Activated CD4-positive, alpha-beta T cell treated with anti-CD3 and anti-CD28 coated beads for 24 hours (primary cell): ENCODE data around the gene TNNI2.

Experiments used
- DNase-seq, 2 donors: peaks; one replicate each; pipeline ENCODE4 v3.0.0-alpha.2; 2020; ENCODE audit warnings: low read depth in 2 of 2

TNNI2 gene

DNA sequence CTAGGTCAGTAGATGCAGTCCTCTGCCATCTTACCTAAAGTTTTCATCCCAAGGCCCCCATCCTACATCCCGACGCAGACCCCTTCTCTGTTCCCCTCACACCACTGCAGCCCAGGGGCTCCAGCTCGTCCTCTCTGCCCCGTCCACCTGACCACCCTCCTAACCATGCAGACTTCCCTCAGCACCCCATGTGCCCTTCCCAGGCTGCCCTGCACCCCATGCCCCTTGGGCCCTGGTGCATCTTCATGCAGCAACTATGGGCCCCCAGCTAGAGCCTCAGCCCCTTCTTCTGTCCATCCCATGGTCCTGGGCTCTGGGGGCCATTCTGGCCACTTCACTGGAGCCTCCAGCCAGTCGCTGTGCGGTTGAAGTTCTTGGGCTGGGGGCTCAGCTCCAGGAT lies 50.0 kb downstream of the TNNI2 start:
- no peak for DNase-seq

DNA sequence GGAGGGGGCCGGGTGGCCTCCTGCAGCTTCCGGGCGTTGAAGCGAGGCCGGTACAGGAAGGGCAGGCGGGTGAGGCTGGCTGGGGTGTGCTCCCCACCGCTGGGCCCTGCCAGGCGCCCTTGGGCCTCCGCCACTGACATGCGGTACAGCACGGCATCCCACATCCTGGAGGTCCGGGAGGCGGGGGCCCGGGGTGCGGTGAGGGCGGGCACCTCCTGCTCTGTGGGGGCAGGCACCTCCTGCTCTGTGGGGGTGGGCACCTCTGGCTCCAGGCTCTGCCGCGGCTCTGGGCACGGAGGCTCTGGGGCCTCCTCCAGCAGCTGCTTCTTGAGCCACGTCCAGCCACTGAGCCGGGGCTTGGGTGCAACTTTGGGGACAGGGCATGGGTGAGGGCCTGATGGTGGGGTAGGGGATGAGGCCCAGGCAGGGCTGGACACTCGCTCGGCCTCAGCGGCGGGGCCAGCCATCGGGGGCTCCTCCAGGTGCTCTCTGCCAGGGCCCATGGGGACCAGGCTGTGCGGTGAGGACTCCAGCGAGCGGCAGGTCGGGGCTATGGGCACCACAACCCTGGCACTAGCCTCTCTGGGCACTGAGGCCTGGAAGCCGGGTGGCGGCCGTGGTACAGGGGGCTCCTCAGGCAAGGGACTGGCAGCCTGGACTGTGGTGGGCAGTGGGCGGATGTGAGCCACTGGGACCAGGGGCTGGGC lies 50.6 kb downstream of the TNNI2 start:
- peak; percentile 47 to 56 for DNase-seq

DNA sequence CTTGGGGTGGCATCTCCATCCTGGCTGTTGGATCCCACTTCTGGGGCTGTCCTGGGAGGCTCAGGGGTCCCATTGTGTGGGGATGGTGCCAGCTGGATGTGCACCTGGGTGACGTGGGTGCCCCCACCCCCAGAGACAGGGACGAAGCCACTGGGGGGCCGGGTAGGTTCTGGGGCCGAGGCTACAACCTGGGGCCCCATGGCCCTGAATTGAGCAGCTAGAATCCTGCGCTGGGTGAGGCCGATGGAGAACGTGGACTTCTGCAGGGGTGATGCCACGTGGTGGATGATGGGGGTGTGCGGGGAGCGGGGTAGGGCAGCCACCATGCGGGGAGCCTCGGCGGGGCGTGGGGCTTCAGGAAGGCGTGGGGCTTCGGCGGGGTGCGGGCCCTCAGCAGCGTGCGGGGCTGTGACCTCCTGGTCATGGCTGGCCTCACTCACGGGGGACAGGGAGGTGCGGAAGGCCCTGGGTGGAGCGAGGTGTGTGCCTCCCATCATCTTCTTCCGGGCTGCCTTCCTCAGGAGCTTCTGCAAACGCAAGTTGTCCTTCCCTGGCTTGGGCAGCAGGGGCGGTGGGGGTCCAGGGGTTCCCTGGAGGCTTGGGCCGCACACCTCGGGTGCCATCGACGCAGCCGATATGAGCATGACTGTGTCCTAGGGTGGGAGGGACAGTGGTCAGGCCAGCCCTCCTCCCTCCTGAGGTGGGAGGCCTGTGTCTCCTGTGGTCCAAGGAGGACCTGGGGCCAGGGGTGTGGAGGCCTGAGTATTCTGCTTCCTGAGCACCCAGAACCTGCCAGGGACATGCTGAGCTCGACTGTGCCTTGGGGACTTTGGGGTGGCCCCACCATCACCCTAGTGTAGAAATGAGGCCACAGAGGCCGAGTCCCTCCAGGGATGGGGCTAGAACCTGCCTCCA lies 51.4 kb downstream of the TNNI2 start:
- DNase-seq, result no peak
